Neural progenitor cell (in vitro differentiated cells): ENCODE measurements around the gene NXN. TPM values are rescaled to one million over a fixed set of nuclear protein-coding genes. Genes with fewer than 3 reads are reported as not detected.

Source experiments
- DNase-seq: peaks from one replicate; pipeline ENCODE4 v3.0.0-alpha.2; 2016; ENCODE audit warnings: low spot score
- H2AFZ ChIP-seq: fragments of 200-600 bp; sonication (generic); replicated peaks from 2 replicates; pipeline ENCODE4 v1.6.1; 2016; ENCODE audit warnings: antibody characterized with exemption
- H3F3A ChIP-seq: fragments of 200-600 bp; sonication (generic); 2 replicates; pipeline ENCODE4 v1.6.1; 2016; ENCODE audit warnings: antibody characterized with exemption, low read depth
- H3K27ac ChIP-seq: fragments of 200-600 bp; sonication (generic); 2 replicates; pipeline ENCODE4 v1.5.1; 2016; ENCODE audit warnings: mild to moderate bottlenecking
- H3K27me3 ChIP-seq: fragments of 200-600 bp; sonication (generic); 2 replicates; pipeline ENCODE4 v1.6.1; 2016; ENCODE audit warnings: mild to moderate bottlenecking, moderate library complexity
- H3K36me3 ChIP-seq: fragments of 200-600 bp; sonication (generic); 2 replicates; pipeline ENCODE4 v1.5.1; 2016
- H3K4me1 ChIP-seq: fragments of 200-600 bp; sonication (generic); 2 replicates; pipeline ENCODE4 v1.6.1; 2016; ENCODE audit warnings: mixed run types
- H3K4me2 ChIP-seq: fragments of 200-600 bp; sonication (generic); 2 replicates; pipeline ENCODE4 v1.6.1; 2016
- H3K4me3 ChIP-seq: fragments of 200-600 bp; sonication (generic); 2 replicates; pipeline ENCODE4 v1.5.1; 2016
- H3K79me2 ChIP-seq: fragments of 200-600 bp; sonication (generic); 2 replicates; pipeline ENCODE4 v1.6.1; 2016; ENCODE audit warnings: low read depth
- H3K9ac ChIP-seq: fragments of 200-600 bp; sonication (generic); 2 replicates; pipeline ENCODE4 v1.6.1; 2016
- H3K9me3 ChIP-seq: fragments of 200-600 bp; sonication (generic); 2 replicates; pipeline ENCODE4 v1.5.1; 2016; ENCODE audit warnings: low read depth
- H4K20me1 ChIP-seq: fragments of 200-600 bp; sonication (generic); 2 replicates; pipeline ENCODE4 v1.6.1; 2016; ENCODE audit warnings: low read depth
- H3K27ac Mint-ChIP-seq: 3 replicates; pipeline ENCODE4 v1.8.0; 2021; ENCODE audit warnings: mixed read lengths
- H3K27me3 Mint-ChIP-seq: 2 replicates; pipeline ENCODE4 v1.8.0; 2022; ENCODE audit warnings: low read depth, mild to moderate bottlenecking, inconsistent platforms, moderate library complexity, mixed read lengths; ENCODE audit not compliant: insufficient read depth
- H3K36me3 Mint-ChIP-seq: 3 replicates; pipeline ENCODE4 v1.8.0; 2021; ENCODE audit warnings: mixed read lengths
- H3K4me1 Mint-ChIP-seq: 3 replicates; pipeline ENCODE4 v1.8.0; 2021; ENCODE audit warnings: mixed read lengths
- H3K4me3 Mint-ChIP-seq: 3 replicates; pipeline ENCODE4 v1.8.0; 2021; ENCODE audit warnings: mild to moderate bottlenecking, moderate library complexity, mixed read lengths
- H3K9me3 Mint-ChIP-seq: 3 replicates; pipeline ENCODE4 v1.8.0; 2020; ENCODE audit warnings: mixed read lengths
- CTCF ChIP-seq: fragments of 200-600 bp; sonication (generic); IDR thresholded peaks from 2 replicates; pipeline ENCODE4 v1.5.1; 2017; ENCODE audit warnings: antibody characterized with exemption, mild to moderate bottlenecking
- EZH2 ChIP-seq: fragments of 200-600 bp; sonication (generic); IDR thresholded peaks from 2 replicates; pipeline ENCODE4 v1.6.1; 2017; ENCODE audit warnings: antibody characterized with exemption, mild to moderate bottlenecking, moderate library complexity
- EZH2phosphoT487 ChIP-seq: fragments of 200-600 bp; sonication (generic); IDR thresholded peaks from 2 replicates; pipeline ENCODE4 v1.6.1; 2017; ENCODE audit warnings: antibody characterized with exemption
- total RNA-seq: library from RNA; depleted of rRNA; stranded (reverse); fragments of >200 nt; gene quantifications from 2 replicates; pipeline ENCODE4 v1.2.3, GENCODE V29; 2015; ENCODE audit warnings: low replicate concordance

Gene NXN
- total RNA-seq, 1 donor from 2014 or later, result 35.9 TPM

- Histone ChIP-seq H3K27me3 (no peaks in the 10 kb centered on the region), H3K9me3 (no peaks in the 10 kb centered on the region), H3K4me1 (peaks cover 19% of the 10 kb centered on the region), H3K79me2 (peaks cover 29% of the 10 kb centered on the region), H3F3A (peaks cover 35% of the 10 kb centered on the region), H4K20me1 (peaks cover 6% of the 10 kb centered on the region), H3K4me3 (peak overlapping the region; percentile 19), H3K4me2 (peak overlapping the region; percentile 61), H2AFZ (no peak overlapping the region), H3K9ac (no peak overlapping the region), H3K27ac (peak overlapping the region; percentile 92), H3K36me3 (peaks cover 28% of the 10 kb centered on the region)
- TF ChIP-seq CTCF (no peak), EZH2phosphoT487 (no peak), EZH2 (no peak)
- Mint-ChIP-seq H3K4me1 (peaks cover 25% of the 10 kb centered on the region), H3K27me3 (no peaks in the 10 kb centered on the region), H3K4me3 (peak overlapping the region; percentile 39), H3K36me3 (peaks cover 51% of the 10 kb centered on the region), H3K27ac (peak overlapping the region; percentile 94), H3K9me3 (no peaks in the 10 kb centered on the region)
- DNase-seq, result peak; percentile 76
Measured at GRCh38 chr17:773467-774312, 205.9 kb downstream of the NXN start.

GRCh38 chr17:773016-773415, 206.6 kb downstream of the NXN start:
- no peaks in the 10 kb centered on the region for H3K27me3 ChIP-seq
- H4K20me1 ChIP-seq, result peaks cover 6% of the 10 kb centered on the region
- peak overlapping the region; percentile 39 for H3K4me3 Mint-ChIP-seq
- peak overlapping the region; percentile 92 for H3K27ac ChIP-seq
- peak overlapping the region; percentile 61 for H3K4me2 ChIP-seq
- H3K9me3 Mint-ChIP-seq, result no peaks in the 10 kb centered on the region
- H3K9me3 ChIP-seq, result no peaks in the 10 kb centered on the region
- H3K9ac ChIP-seq, result no peak overlapping the region
- no peak overlapping the region for H2AFZ ChIP-seq
- peaks cover 25% of the 10 kb centered on the region for H3K4me1 Mint-ChIP-seq
- no peak for DNase-seq
- peaks cover 28% of the 10 kb centered on the region for H3K36me3 ChIP-seq
- no peak for TF ChIP-seq CTCF
- peaks cover 35% of the 10 kb centered on the region for H3F3A ChIP-seq
- no peaks in the 10 kb centered on the region for H3K27me3 Mint-ChIP-seq
- peaks cover 48% of the 10 kb centered on the region for H3K36me3 Mint-ChIP-seq
- peaks cover 19% of the 10 kb centered on the region for H3K4me1 ChIP-seq
- H3K27ac Mint-ChIP-seq, result peak overlapping the region; percentile 10
- peaks cover 22% of the 10 kb centered on the region for H3K79me2 ChIP-seq
- H3K4me3 ChIP-seq, result peak overlapping the region; percentile 19

DNA sequence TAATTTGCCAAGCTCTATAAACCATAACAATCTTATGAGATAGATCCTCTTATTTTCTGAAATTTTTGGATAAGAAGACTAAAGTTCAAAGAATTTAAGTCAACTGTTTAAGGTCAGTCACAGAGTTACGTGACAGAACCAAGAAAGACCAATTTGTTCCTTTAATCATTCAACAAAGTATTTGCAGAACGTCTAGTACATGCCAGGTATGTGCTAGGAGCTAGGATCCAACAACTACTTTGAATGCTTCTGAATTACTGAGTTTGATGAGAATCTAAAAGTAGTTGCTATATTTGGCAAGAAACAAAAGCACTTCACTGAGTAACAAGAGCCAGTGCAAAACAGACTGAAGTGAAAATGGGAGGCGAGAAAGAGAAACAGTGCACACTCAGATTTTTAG, 212.5 kb downstream of the NXN start:
- no peak overlapping the region for H3K27ac ChIP-seq

More for the DNA sequence above, 212.5 kb downstream of the NXN start:
- no peaks in the 10 kb centered on the region for H4K20me1 ChIP-seq
- Mint-ChIP-seq H3K27me3 (no peaks in the 10 kb centered on the region), H3K27ac (no peak overlapping the region), H3K9me3 (no peaks in the 10 kb centered on the region), H3K4me1 (peaks cover under 1% of the 10 kb centered on the region), H3K4me3 (no peak overlapping the region), H3K36me3 (peaks cover 38% of the 10 kb centered on the region)
- DNase-seq, result no peak
- H3K9me3 ChIP-seq, result no peaks in the 10 kb centered on the region
- H3K4me3 ChIP-seq, result no peak overlapping the region
- H3K27me3 ChIP-seq, result no peaks in the 10 kb centered on the region
- peaks cover 2% of the 10 kb centered on the region for H3K79me2 ChIP-seq
- H3F3A ChIP-seq, result peaks cover under 1% of the 10 kb centered on the region
- no peak overlapping the region for H3K9ac ChIP-seq
- peaks cover 28% of the 10 kb centered on the region for H3K36me3 ChIP-seq
- TF ChIP-seq EZH2phosphoT487, result no peak
- TF ChIP-seq CTCF, result no peak
- no peak for TF ChIP-seq EZH2
- no peak overlapping the region for H2AFZ ChIP-seq
- no peak overlapping the region for H3K4me2 ChIP-seq
- no peaks in the 10 kb centered on the region for H3K4me1 ChIP-seq
